GM10266 (cell line): Measurements from ENCODE around the gene PCDHB10.
"Not testable (repeated sequence)": the region's sequence is repeated elsewhere in the genome, so short reads cannot be mapped to it uniquely, and the experiment has no call there.

Source experiments
- DNase-seq: peaks from one replicate; pipeline ENCODE4 v3.0.0; 2012; ENCODE audit errors: extremely low spot score
- CTCF ChIP-seq: IDR thresholded peaks from 2 replicates; pipeline ENCODE4 v1.5.1; 2012; ENCODE audit warnings: mild to moderate bottlenecking, low read depth; ENCODE audit not compliant: control insufficient read depth, insufficient read depth; ENCODE audit errors: missing control alignments

The PCDHB10 gene

GRCh38 chr5:141172381-141173204 lies 19.6 kb upstream of the PCDHB10 start, which contains the start of gene PCDHB7:
PCDHB7 (plus strand) TSS chr5:141172644; CDS start chr5:141172836, 192 bp downstream.
- no peak for DNase-seq
- TF ChIP-seq CTCF = peak; percentile 26

- not testable (repeated sequence) for DNase-seq
Observed at GRCh38 chr5:141174291-141175104, 17.7 kb upstream of the PCDHB10 start.

GRCh38 chr5:141175933-141176332 lies 16.2 kb upstream of the PCDHB10 start:
- no peak for DNase-seq
- TF ChIP-seq CTCF = no peak

GRCh38 chr5:141177577-141178191 lies 14.5 kb upstream of the PCDHB10 start, which contains the start of gene PCDHB8:
PCDHB8 (plus strand) TSS chr5:141177790; CDS start chr5:141178035, 245 bp downstream.
- not testable (repeated sequence) for DNase-seq

GRCh38 chr5:141179371-141179770 lies 12.8 kb upstream of the PCDHB10 start:
- not testable (repeated sequence) for DNase-seq

GRCh38 chr5:141179876-141180275 lies 12.3 kb upstream of the PCDHB10 start:
- not testable (repeated sequence) for DNase-seq

- no peak for TF ChIP-seq CTCF
- DNase-seq = no peak
Observed at GRCh38 chr5:141180313-141180712, 11.8 kb upstream of the PCDHB10 start.

- DNase-seq = no peak
- no peak for TF ChIP-seq CTCF
Observed at GRCh38 chr5:141182248-141182647, 9.9 kb upstream of the PCDHB10 start, which contains the start of gene PCDHB16. PCDHB16 (plus strand) TSS chr5:141182387; CDS start chr5:141182560, 173 bp downstream.

GRCh38 chr5:141184117-141184855 lies 7.9 kb upstream of the PCDHB10 start:
- not testable (repeated sequence) for DNase-seq
